GM04504 (cell line): ENCODE results near the gene PRKRA.
"Not testable (repeated sequence)": the region's sequence is repeated elsewhere in the genome, so short reads cannot be mapped to it uniquely, and the experiment has no call there.

ENCODE experiments used
- DNase-seq: peaks from one replicate; pipeline ENCODE4 v3.0.0-alpha.2; 2012; ENCODE audit warnings: low read depth

PRKRA gene

GRCh38 chr2:178450774-178451525 is at the start of gene PRKRA, which contains the start of gene PJVK:
Gene PRKRA, minus strand, starts transcription at chr2:178451175. Its CDS starts 145 bp downstream, at chr2:178451030.
Gene PJVK, plus strand, starts transcription at chr2:178451378. Its CDS starts 2,032 bp downstream, at chr2:178453410.
- peak; percentile 95 for DNase-seq

GRCh38 chr2:178499640-178500039 is 48.7 kb upstream of the PRKRA start:
- no peak for DNase-seq

- no peak for DNase-seq
Measured at GRCh38 chr2:178498137-178498536, 47.2 kb upstream of the PRKRA start.

- no peak for DNase-seq
Measured at GRCh38 chr2:178496049-178496448, 45.1 kb upstream of the PRKRA start.

DNA sequence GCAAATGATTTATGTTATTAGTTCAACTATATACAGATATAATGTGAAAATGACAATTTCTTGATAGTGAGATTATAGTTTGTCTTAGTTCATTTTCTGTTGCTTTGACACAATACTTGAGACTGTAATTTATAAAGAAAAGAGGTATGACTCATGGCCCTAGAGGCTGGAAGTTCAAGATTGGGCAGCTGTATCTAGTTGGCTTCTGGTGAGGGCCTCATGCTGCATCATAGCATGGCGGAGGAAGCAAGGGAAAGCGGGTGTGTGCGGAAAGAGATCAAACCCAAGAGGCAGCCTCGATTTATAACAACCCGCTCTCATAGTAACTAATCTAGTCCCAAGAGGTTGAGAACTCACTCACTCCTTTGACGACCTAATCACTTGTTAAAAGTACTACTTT is 40.6 kb upstream of the PRKRA start:
- DNase-seq = no peak

GRCh38 chr2:178485356-178485755 is 34.4 kb upstream of the PRKRA start:
- DNase-seq = no peak

GRCh38 chr2:178484245-178485041 is 33.5 kb upstream of the PRKRA start:
- DNase-seq = no peak

GRCh38 chr2:178482437-178482836 is 31.5 kb upstream of the PRKRA start:
- DNase-seq = no peak

DNA sequence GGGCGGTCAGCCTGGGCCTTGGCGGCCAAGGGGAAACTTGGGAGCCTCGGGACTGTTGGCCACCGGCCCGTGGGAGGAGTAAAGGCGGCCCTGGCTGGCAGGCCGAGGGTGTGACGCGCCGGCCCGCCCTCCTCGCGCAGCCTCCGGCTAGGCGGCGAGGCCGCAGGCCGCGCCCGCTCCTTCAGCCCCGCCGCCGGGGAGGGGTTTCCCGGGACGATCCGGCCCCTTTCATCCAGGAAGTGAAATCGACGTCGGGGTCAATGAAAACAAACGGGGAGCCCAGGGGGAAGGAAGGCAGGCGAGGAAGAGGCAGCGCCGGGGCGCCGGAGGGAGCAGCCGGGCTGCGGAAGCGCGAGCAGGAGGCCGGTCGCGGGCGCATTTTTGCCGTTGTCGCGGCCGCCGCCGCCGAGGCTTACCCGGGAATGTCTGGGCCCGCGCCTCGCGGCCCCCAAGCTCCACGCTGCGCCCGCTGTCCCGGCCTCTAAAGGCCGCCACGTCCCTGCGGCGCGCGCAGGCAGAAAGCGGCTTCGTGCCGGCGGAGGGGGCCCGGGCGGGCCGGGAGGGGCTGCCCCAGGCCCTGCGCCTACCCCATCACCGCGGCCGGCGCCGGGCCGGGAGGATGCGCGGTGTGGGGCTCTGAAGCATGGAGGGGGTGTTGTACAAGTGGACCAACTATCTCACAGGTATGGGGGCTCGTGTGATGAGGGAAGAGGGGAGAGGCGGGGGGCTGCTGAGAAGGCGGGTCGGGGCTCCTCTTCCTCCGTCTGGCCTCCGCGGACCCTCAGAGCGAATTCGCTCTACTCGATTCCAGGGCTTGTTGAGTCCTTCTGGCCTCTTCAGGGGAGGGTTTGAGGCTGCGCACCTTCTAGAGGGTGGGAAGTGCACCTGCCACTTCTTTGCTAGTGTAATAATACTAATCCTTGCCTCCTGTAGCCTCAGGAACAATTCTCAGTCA is 29.5 kb upstream of the PRKRA start, which contains the start of gene PLEKHA3:
Gene PLEKHA3, plus strand, starts transcription at position 231 of the 955 bp plus-strand sequence. Its CDS starts 413 bp downstream, at position 644.
- peak; percentile 91 for DNase-seq

GRCh38 chr2:178479758-178480226 is 28.8 kb upstream of the PRKRA start:
- DNase-seq = no peak

DNA sequence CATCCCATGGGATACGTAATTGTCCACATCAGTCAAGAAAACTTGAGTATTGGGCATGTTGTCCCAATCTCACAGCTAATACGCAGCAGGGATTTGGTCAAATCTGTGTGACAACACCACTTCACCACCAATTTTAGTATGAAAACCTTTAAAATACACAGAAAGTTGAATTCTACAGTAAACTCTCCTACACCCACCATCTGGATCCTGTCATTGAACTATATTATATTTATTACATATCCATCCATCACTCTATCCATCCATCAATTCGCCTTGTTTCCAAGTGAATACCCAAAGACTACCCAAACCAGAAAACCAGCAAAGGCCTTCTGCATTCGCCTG is 28.3 kb upstream of the PRKRA start:
- DNase-seq = no peak

DNA sequence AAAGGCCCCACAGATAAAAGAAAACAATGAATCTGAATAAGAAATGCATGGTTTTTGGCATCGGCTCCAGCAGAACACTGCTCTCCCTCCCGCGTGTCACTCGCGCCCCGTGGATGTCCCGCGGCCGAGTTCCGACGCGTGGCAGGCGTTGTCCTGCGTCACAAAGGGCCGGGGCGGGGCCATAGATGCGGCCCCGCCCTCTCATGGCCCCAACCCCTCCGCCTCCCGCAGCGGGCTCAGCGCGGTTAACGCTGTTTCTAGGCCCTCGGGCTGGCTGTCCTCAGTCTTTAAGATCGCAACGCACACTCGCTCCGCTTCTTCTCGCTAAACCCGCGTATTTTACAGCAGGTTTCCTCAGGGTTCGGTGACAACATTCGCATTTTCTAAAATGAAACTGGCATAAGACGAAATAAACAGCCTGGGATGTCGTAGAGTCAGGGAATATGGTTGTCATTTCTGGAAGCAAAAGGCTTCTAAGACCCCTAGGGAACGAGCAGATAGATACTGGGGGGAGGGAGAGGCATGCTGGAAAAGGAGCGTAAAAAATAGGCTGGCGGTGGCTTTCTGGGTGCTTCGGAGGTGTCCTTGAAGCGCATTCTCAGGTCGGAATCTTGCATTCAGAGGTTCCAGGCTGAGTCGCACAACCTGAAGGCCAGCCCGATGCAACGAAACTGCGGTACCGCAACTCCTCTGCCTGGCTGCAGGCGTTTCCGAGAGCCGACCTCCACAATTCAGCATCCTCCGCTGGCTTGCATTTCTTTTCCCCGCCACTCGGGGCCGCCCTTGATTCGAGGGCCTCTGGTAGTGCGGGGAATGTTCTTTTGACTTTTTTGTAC is 27.7 kb upstream of the PRKRA start, which contains the start of gene FKBP7:
Gene FKBP7, minus strand, starts transcription at position 162 of the 836 bp plus-strand sequence. Its CDS starts 101 bp downstream, at position 61.
- DNase-seq = peak; percentile 67

DNA sequence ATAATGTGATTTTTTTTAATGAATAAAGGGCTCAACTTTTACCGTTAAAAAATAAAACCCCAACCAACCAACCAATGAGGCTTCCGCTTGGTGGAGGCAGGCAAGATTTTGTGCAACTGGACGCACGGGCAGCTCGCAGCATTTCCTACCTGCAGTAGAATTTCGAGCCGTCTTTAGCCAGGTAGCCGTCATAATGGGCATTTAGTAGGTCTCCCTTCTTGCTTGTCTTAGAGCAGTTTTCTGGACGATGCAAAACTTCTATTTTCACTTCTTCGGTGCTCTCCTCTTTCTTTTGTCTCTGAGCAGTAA is 27.1 kb upstream of the PRKRA start:
- DNase-seq = no peak

GRCh38 chr2:178477443-178478129 is 26.6 kb upstream of the PRKRA start:
- no peak for DNase-seq

- DNase-seq = no peak
Measured at GRCh38 chr2:178476477-178476876, 25.5 kb upstream of the PRKRA start.

- DNase-seq = no peak
Measured at GRCh38 chr2:178474560-178474959, 23.6 kb upstream of the PRKRA start.

GRCh38 chr2:178473931-178474330 is 23.0 kb upstream of the PRKRA start:
- no peak for DNase-seq

DNA sequence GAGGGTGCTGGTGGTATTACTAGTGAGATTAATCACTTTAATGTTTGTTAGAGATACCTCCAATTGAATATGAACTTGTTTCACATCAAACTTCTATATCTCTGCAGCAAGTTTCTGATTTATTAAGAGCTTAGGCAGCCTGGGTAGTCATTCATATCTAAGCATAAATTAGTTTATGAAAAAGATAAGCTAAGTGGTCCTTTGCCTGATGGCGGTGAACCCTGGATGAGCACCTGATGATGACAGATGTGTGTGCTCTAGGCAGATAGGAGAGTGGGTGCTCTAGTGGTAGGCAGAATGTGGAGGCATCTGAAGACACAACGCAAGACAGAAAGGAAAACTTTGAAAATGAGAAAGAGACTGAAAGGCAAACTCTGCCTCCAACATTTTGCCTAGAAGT is 22.4 kb upstream of the PRKRA start:
- DNase-seq = no peak

GRCh38 chr2:178471313-178471712 is 20.3 kb upstream of the PRKRA start:
- not testable (repeated sequence) for DNase-seq

- DNase-seq = no peak
Measured at GRCh38 chr2:178469219-178469849, 18.4 kb upstream of the PRKRA start.
